Caco-2 (cell line): ENCODE data around the gene MAB21L3. TPM values are rescaled to one million over a fixed set of nuclear protein-coding genes. Genes with fewer than 3 reads are reported as not detected.

Source experiments
- BruUV-seq: library from RNA; stranded (reverse); fragments of 400-500 nt; replicated peaks from 2 replicates; lab custom pipeline; 2021; lab: Mats Ljungman, UMichigan
- CTCF ChIA-PET: fragments of 300-600 bp; sonication (Branson Sonifier 250); formaldehyde crosslinking; loops from one replicate; lab custom pipeline; 2022; ENCODE audit warnings: antibody characterized with exemption; lab: Charles Lee
- POLR2A ChIA-PET: fragments of 300-600 bp; sonication (Branson Sonifier 250); formaldehyde crosslinking; loops from one replicate; lab custom pipeline; 2022; ENCODE audit warnings: antibody characterized with exemption; lab: Charles Lee
- DNase-seq, 2 experiments: peaks; one replicate each; pipeline versions ENCODE4 v3.0.0 to v3.0.0-alpha.2; 2020 to 2022
- H3K27me3 ChIP-seq: replicated peaks from 2 replicates; pipeline ENCODE4 v1.6.0; 2011; ENCODE audit warnings: low read length; ENCODE audit not compliant: control insufficient read depth, insufficient read depth
- H3K36me3 ChIP-seq: 2 replicates; pipeline ENCODE4 v1.5.1; 2011; ENCODE audit warnings: low read length; ENCODE audit not compliant: control insufficient read depth, insufficient read depth
- H3K4me1 ChIP-seq: fragments of 250-450 bp; sonication (Bioruptor Pico); 2 replicates; pipeline ENCODE4 v1.5.1; 2020; ENCODE audit warnings: mild to moderate bottlenecking
- H3K4me3 ChIP-seq: 2 replicates; pipeline ENCODE4 v1.5.1; 2011; ENCODE audit warnings: low read depth, mild to moderate bottlenecking, control low read depth, low read length
- H3K9me3 ChIP-seq: fragments of 250-450 bp; sonication (Bioruptor Pico); 2 replicates; pipeline ENCODE4 v1.5.1; 2020; ENCODE audit warnings: mild to moderate bottlenecking, moderate library complexity
- H3K27ac Mint-ChIP-seq: one replicate; pipeline ENCODE4 v1.8.0; 2022; ENCODE audit warnings: mixed read lengths; ENCODE audit not compliant: unreplicated experiment
- H3K27me3 Mint-ChIP-seq: one replicate; pipeline ENCODE4 v1.8.0; 2022; ENCODE audit warnings: mixed read lengths; ENCODE audit not compliant: insufficient read depth, unreplicated experiment
- H3K36me3 Mint-ChIP-seq: one replicate; pipeline ENCODE4 v1.8.0; 2022; ENCODE audit warnings: mild to moderate bottlenecking, mixed read lengths; ENCODE audit not compliant: insufficient read depth, unreplicated experiment
- H3K4me1 Mint-ChIP-seq: one replicate; pipeline ENCODE4 v1.8.0; 2022; ENCODE audit warnings: low read depth, mixed read lengths; ENCODE audit not compliant: unreplicated experiment
- H3K4me3 Mint-ChIP-seq: one replicate; pipeline ENCODE4 v1.8.0; 2022; ENCODE audit warnings: mild to moderate bottlenecking, moderate library complexity, mixed read lengths; ENCODE audit not compliant: unreplicated experiment
- H3K9me3 Mint-ChIP-seq: one replicate; pipeline ENCODE4 v1.8.0; 2022; ENCODE audit warnings: mixed read lengths; ENCODE audit not compliant: unreplicated experiment
- CTCF ChIP-seq, 2 experiments: fragments of 200-600 bp in 1 of 2; IDR thresholded peaks; 1 replicate in 1 of 2; 2 replicates in 1 of 2; pipeline versions ENCODE4 v1.5.1 to v1.8.0; 2011 to 2022; ENCODE audit warnings: antibody characterized with exemption in 1 of 2, control low read depth in 1 of 2, inconsistent platforms in 1 of 2, low read depth in 1 of 2, low read length in 1 of 2, mild to moderate bottlenecking in 1 of 2, moderate library complexity in 1 of 2; ENCODE audit not compliant: insufficient read depth in 1 of 2, severe bottlenecking in 1 of 2, unreplicated experiment in 1 of 2
- intact Hi-C: fragments of 100-400 bp; cut with micrococcal nuclease; formaldehyde crosslinking; loops from one replicate; pipeline ENCODE4 v1.10.0; 2022; ENCODE audit not compliant: unreplicated experiment
- total RNA-seq: library from RNA; stranded (reverse); gene quantifications from 2 replicates; pipeline ENCODE4 v1.2.3, GENCODE V29; 2022

Gene MAB21L3
- total RNA-seq, 1 experiment from 2014 or later = 0.66 TPM

GRCh38 chr1:116092752-116093489 lies 18.3 kb upstream of the MAB21L3 start:
- no peak for TF ChIP-seq CTCF (IDR thresholded peaks at IDR 0.05; ENCODE audit: insufficient read depth in 1 of 2, low read depth in 1 of 2, low read length in 1 of 2, severe bottlenecking in 1 of 2, unreplicated experiment in 1 of 2)
- H3K4me1 Mint-ChIP-seq = peaks cover 4% of the 10 kb centered on the region
- no peak overlapping the region for H3K4me3 Mint-ChIP-seq
- no peaks in the 10 kb centered on the region for H3K36me3 Mint-ChIP-seq
- ChIA-PET POLR2A (no interaction called here), CTCF (no interaction called here)
- no peaks in the 10 kb centered on the region for H3K4me1 ChIP-seq
- H3K27me3 Mint-ChIP-seq = no peaks in the 10 kb centered on the region
- intact Hi-C loops = no loop called here
- peaks cover 31% of the 10 kb centered on the region for H3K9me3 Mint-ChIP-seq
- no peak overlapping the region for H3K4me3 ChIP-seq
- 0 out of 2 replicates have a peak, but pooled peaks cover 8% of the 10 kb centered on the region for H3K9me3 ChIP-seq
- BruUV-seq = no TSS peak
- peak overlapping the region; percentile 67 for H3K27ac Mint-ChIP-seq
- H3K27me3 ChIP-seq = no peaks in the 10 kb centered on the region
- no peak for DNase-seq
- H3K36me3 ChIP-seq = no peaks in the 10 kb centered on the region

- POLR2A ChIA-PET = no interaction called here
- Histone ChIP-seq H3K4me3 (no peak overlapping the region), H3K27me3 (no peaks in the 10 kb centered on the region), H3K9me3 (0 out of 2 replicates have a peak, but pooled peaks cover 8% of the 10 kb centered on the region), H3K36me3 (no peaks in the 10 kb centered on the region), H3K4me1 (no peaks in the 10 kb centered on the region)
- DNase-seq = no peak
- H3K36me3 Mint-ChIP-seq = no peaks in the 10 kb centered on the region
- no peaks in the 10 kb centered on the region for H3K27me3 Mint-ChIP-seq
- no peak overlapping the region for H3K4me3 Mint-ChIP-seq
- peaks cover 4% of the 10 kb centered on the region for H3K4me1 Mint-ChIP-seq
- peaks cover 14% of the 10 kb centered on the region for H3K9me3 Mint-ChIP-seq
- CTCF ChIA-PET = no interaction called here
- intact Hi-C loops = no loop called here
- no TSS peak for BruUV-seq
- H3K27ac Mint-ChIP-seq = no peak overlapping the region
- no peak for TF ChIP-seq CTCF (IDR thresholded peaks at IDR 0.05; ENCODE audit: insufficient read depth in 1 of 2, low read depth in 1 of 2, low read length in 1 of 2, severe bottlenecking in 1 of 2, unreplicated experiment in 1 of 2)
Measured at GRCh38 chr1:116095027-116095426, 16.2 kb upstream of the MAB21L3 start.

GRCh38 chr1:116096013-116096618 lies 15.1 kb upstream of the MAB21L3 start:
- H3K27me3 ChIP-seq = no peaks in the 10 kb centered on the region
- Mint-ChIP-seq H3K27me3 (no peaks in the 10 kb centered on the region), H3K9me3 (peaks cover 9% of the 10 kb centered on the region), H3K4me3 (no peak overlapping the region), H3K4me1 (peaks cover 4% of the 10 kb centered on the region), H3K36me3 (no peaks in the 10 kb centered on the region), H3K27ac (no peak overlapping the region)
- no TSS peak for BruUV-seq
- ChIA-PET CTCF (no interaction called here), POLR2A (no interaction called here)
- 0 out of 2 replicates have a peak, but pooled peaks cover 8% of the 10 kb centered on the region for H3K9me3 ChIP-seq
- TF ChIP-seq CTCF (IDR thresholded peaks at IDR 0.05; ENCODE audit: insufficient read depth in 1 of 2, low read depth in 1 of 2, low read length in 1 of 2, severe bottlenecking in 1 of 2, unreplicated experiment in 1 of 2) = no peak
- DNase-seq = no peak
- H3K4me1 ChIP-seq = no peaks in the 10 kb centered on the region
- no peak overlapping the region for H3K4me3 ChIP-seq
- no peaks in the 10 kb centered on the region for H3K36me3 ChIP-seq
- intact Hi-C loops = no loop called here
